ENCODE measurements around the gene GNPTAB. TPM values are rescaled to one million over a fixed set of nuclear protein-coding genes. Genes with fewer than 3 reads are reported as not detected.
A peak's percentile ranks its signal among the peaks of the same experiment; 100 is the strongest.

Gene GNPTAB
- polyA plus RNA-seq, 2 of the 4 experiments (the other 2 are of a cell fraction): 20.3 to 29.3 TPM

- TF ChIP-seq TFCP2L1 (CRISPR knock-in tag; IDR thresholded peaks at IDR 0.05) (no peak), POLR2A (IDR thresholded peaks at IDR 0.05; ENCODE audit: low read length) (peak; percentile 42; the same call in 1 of the 2 replicates), CEBPB (IDR thresholded peaks at IDR 0.05) (peak; percentile 99), NPAS2 (CRISPR knock-in tag; IDR thresholded peaks at IDR 0.05; ENCODE audit: borderline replicate concordance) (no peak), CBX8 (IDR thresholded peaks at IDR 0.05) (no peak), RAD21 (conservative IDR thresholded peaks at IDR 0.05 in 1 of 2, IDR thresholded peaks at IDR 0.05 in 1 of 2) (peak in 1 of 2 experiments; percentile 25; a peak in 1 of 5 replicates), EHF (CRISPR knock-in tag; IDR thresholded peaks at IDR 0.05) (no peak), NR3C1 (IDR thresholded peaks at IDR 0.05) (no peak), HMGXB4 (CRISPR knock-in tag; IDR thresholded peaks at IDR 0.05; ENCODE audit: borderline replicate concordance) (peak; percentile 42; the same call in 1 of the 2 replicates), ZC3H11A (IDR thresholded peaks at IDR 0.05) (no peak), ZSCAN20 (CRISPR knock-in tag; IDR thresholded peaks at IDR 0.05) (0 out of 2 replicates have a peak, but pooled peaks have one; percentile 49), POLR2AphosphoS2 (conservative IDR thresholded peaks at IDR 0.05; ENCODE audit: low read length) (no peak), KDM1A (IDR thresholded peaks at IDR 0.05; ENCODE audit: low read depth) (peak; percentile 18; the same call in 1 of the 2 replicates), HOXA7 (CRISPR knock-in tag; IDR thresholded peaks at IDR 0.05) (no peak), MYC (IDR thresholded peaks at IDR 0.05; ENCODE audit: borderline replicate concordance, low read length) (no peak; the same call in 1 of the 2 replicates), MAZ (IDR thresholded peaks at IDR 0.05; ENCODE audit: borderline replicate concordance, low read depth, low read length) (no peak), JUNB (IDR thresholded peaks at IDR 0.05) (no peak), ELK1 (IDR thresholded peaks at IDR 0.05; ENCODE audit: low read depth, low read length) (no peak), SMC3 (IDR thresholded peaks at IDR 0.05) (no peak; the same call in 2 of the 3 replicates), BCL3 (IDR thresholded peaks at IDR 0.05) (peak; percentile 92), ESRRA (IDR thresholded peaks at IDR 0.05; ENCODE audit: borderline replicate concordance, low read length) (no peak), CHD4 (IDR thresholded peaks at IDR 0.05; ENCODE audit: borderline replicate concordance) (no peak), RCOR1 (IDR thresholded peaks at IDR 0.05; ENCODE audit: low read depth, low read length) (0 out of 2 replicates have a peak, but pooled peaks have one; percentile 51), CBX2 (IDR thresholded peaks at IDR 0.05; ENCODE audit: borderline replicate concordance, low read depth) (no peak), NFE2L2 (conservative IDR thresholded peaks at IDR 0.05; ENCODE audit: low read length) (no peak), HOXB5 (CRISPR knock-in tag; IDR thresholded peaks at IDR 0.05) (peak; percentile 65; the same call in 1 of the 2 replicates), FOXS1 (CRISPR knock-in tag; IDR thresholded peaks at IDR 0.05) (no peak), RARB (CRISPR knock-in tag; IDR thresholded peaks at IDR 0.05) (0 out of 2 replicates have a peak, but pooled peaks have one; percentile 34), ZFP36 (IDR thresholded peaks at IDR 0.05; ENCODE audit: borderline replicate concordance, partially characterized antibody) (no peak), CHD2 (IDR thresholded peaks at IDR 0.05; ENCODE audit: low read length, partially characterized antibody) (no peak), MAX (IDR thresholded peaks at IDR 0.05) (peak; percentile 96), PHF8 (IDR thresholded peaks at IDR 0.05; ENCODE audit: borderline replicate concordance, low read depth) (peak; percentile 93), BHLHE40 (IDR thresholded peaks at IDR 0.05; ENCODE audit: low read depth, low read length) (no peak), FOSL2 (IDR thresholded peaks at IDR 0.05) (no peak), FOSL2 (CRISPR knock-in tag; IDR thresholded peaks at IDR 0.05) (0 out of 2 replicates have a peak, but pooled peaks have one; percentile 3), HDAC2 (IDR thresholded peaks at IDR 0.05) (no peak), HEYL (CRISPR knock-in tag; IDR thresholded peaks at IDR 0.05) (0 out of 2 replicates have a peak, but pooled peaks have one; percentile 55), HOXB13 (CRISPR knock-in tag; IDR thresholded peaks at IDR 0.05; ENCODE audit: low read depth) (no peak), EP300 (IDR thresholded peaks at IDR 0.05) (no peak; a peak in 2 of 5 replicates), HES2 (IDR thresholded peaks at IDR 0.05) (peak; percentile 69; the same call in 1 of the 2 replicates)
Observed at GRCh38 chr12:101876861-101877805, 46.4 kb upstream of the GNPTAB start, which contains the start of gene DRAM1 (continued).

All from A549 (cell line).